GM18907 (cell line): ENCODE results near the gene HYAL1.
A peak's percentile ranks its signal among the peaks of the same experiment; 100 is the strongest.

Experiments
- ATAC-seq: cut with Tn5 transposase; IDR thresholded peaks from one replicate; pipeline ENCODE4 v1.9.1; 2021; ENCODE audit warnings: mild to moderate bottlenecking, moderate library complexity; ENCODE audit not compliant: unreplicated experiment

HYAL1 gene

GRCh38 chr3:50334339-50335075, 31.1 kb upstream of the HYAL1 start:
- no peak for ATAC-seq

GRCh38 chr3:50333744-50334328, 30.5 kb upstream of the HYAL1 start:
- ATAC-seq, result no peak

- no peak for ATAC-seq
These were observed 28.1 kb upstream of the HYAL1 start for GRCh38 chr3:50331364-50331907.

- ATAC-seq, result no peak
These were observed 27.0 kb upstream of the HYAL1 start for GRCh38 chr3:50330330-50330729.

- peak; percentile 74 for ATAC-seq
These were observed 24.7 kb upstream of the HYAL1 start, which contains the start of gene TUSC2 for GRCh38 chr3:50327943-50328691. TSS of gene TUSC2 (minus strand) at chr3:50328223. CDS start at chr3:50328099, 124 bp downstream.

- ATAC-seq, result no peak
These were observed 23.8 kb upstream of the HYAL1 start for GRCh38 chr3:50327129-50327528.

- no peak for ATAC-seq
These were observed 22.8 kb upstream of the HYAL1 start for GRCh38 chr3:50326182-50326541.

- ATAC-seq, result no peak
These were observed 22.3 kb upstream of the HYAL1 start for GRCh38 chr3:50325497-50326181.

- no peak for ATAC-seq
These were observed 21.7 kb upstream of the HYAL1 start for GRCh38 chr3:50325113-50325480.

GRCh38 chr3:50324351-50325112, 21.2 kb upstream of the HYAL1 start:
- ATAC-seq, result no peak

GRCh38 chr3:50323614-50324199, 20.3 kb upstream of the HYAL1 start:
- no peak for ATAC-seq

GRCh38 chr3:50323092-50323600, 19.8 kb upstream of the HYAL1 start:
- ATAC-seq, result no peak

GRCh38 chr3:50322386-50323091, 19.2 kb upstream of the HYAL1 start, which contains the start of gene HYAL2:
TSS of gene HYAL2 (minus strand) at chr3:50322745. CDS start at chr3:50320489, 2,256 bp downstream.
- ATAC-seq, result no peak

GRCh38 chr3:50322115-50322385, 18.7 kb upstream of the HYAL1 start:
- no peak for ATAC-seq

- peak; percentile 75 for ATAC-seq
These were observed 18.2 kb upstream of the HYAL1 start for GRCh38 chr3:50321336-50322114.

- ATAC-seq, result peak; percentile 48
These were observed 17.5 kb upstream of the HYAL1 start for GRCh38 chr3:50320853-50321335.

- ATAC-seq, result no peak
These were observed 16.7 kb upstream of the HYAL1 start for GRCh38 chr3:50319894-50320625.
